GM12801 (cell line): ENCODE data around the gene PIH1D2.

Source experiments
- TF ChIP-seq, protein P1 (sequence below): IDR thresholded peaks from one replicate; pipeline ENCODE4 v1.5.1; 2011; ENCODE audit warnings: control low read depth; ENCODE audit not compliant: insufficient read length; ENCODE audit errors: extremely low read depth

Gene PIH1D2

DNA sequence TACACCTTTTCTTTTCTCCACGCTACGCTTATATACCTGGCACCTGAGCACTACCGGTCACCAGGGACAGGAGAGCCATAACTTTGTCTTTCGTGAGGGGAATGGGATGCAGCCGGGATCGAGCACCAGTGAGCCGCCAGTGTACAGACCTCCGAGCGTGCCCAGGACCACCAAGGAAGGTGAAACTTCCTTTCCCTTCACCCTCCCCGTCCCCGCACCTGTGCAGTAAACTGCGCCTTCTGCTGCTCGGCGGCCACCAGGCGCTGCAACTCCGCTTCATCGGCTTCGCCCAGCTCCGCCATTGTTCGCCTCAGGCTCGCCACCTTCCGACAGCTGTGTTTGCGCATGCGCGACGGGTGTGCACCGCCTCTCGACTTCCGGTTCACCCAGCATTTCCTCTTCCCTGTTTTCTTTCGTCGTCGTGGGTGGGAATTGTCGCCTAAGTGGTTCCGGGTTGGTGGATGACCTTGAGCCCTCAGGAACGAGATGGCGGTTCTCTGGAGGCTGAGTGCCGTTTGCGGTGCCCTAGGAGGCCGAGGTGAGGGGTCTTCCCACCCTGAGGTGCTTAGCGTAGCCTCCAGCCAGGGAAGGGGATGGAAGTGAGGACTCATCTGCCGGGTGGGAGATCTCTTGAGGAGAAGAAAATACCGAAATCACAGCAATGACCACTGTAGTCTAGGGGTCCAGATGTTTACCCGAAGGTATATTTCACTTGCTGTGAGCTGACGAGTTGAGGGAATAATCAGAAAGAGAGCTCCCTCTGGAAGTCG is 12.8 kb upstream of the PIH1D2 start, which contains the start of the genes SDHD and TIMM8B:
Gene SDHD, plus strand, starts transcription at position 452 of the 770 bp plus-strand sequence. Its CDS starts 35 bp downstream, at position 487.
Gene TIMM8B, minus strand, starts transcription at position 335 of the 770 bp plus-strand sequence. Its CDS starts 33 bp downstream, at position 302.
- TF ChIP-seq, protein P1, sequence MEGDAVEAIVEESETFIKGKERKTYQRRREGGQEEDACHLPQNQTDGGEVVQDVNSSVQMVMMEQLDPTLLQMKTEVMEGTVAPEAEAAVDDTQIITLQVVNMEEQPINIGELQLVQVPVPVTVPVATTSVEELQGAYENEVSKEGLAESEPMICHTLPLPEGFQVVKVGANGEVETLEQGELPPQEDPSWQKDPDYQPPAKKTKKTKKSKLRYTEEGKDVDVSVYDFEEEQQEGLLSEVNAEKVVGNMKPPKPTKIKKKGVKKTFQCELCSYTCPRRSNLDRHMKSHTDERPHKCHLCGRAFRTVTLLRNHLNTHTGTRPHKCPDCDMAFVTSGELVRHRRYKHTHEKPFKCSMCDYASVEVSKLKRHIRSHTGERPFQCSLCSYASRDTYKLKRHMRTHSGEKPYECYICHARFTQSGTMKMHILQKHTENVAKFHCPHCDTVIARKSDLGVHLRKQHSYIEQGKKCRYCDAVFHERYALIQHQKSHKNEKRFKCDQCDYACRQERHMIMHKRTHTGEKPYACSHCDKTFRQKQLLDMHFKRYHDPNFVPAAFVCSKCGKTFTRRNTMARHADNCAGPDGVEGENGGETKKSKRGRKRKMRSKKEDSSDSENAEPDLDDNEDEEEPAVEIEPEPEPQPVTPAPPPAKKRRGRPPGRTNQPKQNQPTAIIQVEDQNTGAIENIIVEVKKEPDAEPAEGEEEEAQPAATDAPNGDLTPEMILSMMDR: no peak

DNA sequence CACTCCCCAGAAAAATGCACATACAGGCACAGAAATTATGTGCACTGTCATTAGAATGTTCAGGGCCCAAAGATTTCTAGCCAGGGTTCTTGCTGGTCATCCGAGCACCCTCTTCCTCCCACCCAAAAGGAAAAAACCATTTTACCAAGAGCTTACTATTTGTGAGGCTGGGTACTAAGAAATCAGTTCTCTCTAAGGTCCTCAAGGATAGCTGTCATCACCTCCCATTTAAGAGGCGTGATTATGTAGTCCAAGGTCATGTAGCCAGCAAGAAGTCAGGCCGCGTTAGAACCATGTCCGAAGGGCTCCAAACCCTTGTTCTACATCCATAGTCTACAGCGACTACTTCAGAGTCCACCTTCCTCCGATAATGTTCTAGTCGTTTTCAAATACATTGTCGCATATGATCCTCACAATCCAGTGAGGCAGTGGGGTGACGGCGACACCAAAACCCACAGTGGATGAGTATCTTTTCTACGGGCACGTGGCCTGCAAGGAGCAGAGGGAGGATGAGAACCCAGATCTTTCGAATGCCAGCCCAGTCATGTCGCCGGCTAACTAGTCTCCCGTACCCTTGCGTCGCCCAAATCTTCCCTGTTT is 12.1 kb upstream of the PIH1D2 start:
- TF ChIP-seq, protein P1: no peak

DNA sequence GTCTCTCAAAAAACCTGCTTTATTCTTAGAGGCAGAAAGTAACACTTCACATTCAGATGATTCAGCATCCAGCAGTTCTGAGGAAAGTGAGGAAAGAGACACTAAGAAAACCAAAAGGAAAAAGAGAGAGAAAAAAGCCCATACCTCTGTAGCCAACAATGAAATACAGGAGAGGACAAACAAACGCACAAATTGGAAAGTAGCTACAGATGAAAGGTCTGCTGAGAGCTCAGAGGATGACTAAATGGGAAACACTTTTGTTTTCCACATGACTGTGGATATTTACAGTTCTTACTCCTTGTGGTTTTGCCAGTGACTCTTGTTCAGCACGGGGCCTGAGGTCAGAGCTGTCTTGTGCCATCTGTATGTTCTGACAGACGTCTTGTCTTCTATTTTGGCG is 8.9 kb upstream of the PIH1D2 start:
- TF ChIP-seq, protein P1: no peak

DNA sequence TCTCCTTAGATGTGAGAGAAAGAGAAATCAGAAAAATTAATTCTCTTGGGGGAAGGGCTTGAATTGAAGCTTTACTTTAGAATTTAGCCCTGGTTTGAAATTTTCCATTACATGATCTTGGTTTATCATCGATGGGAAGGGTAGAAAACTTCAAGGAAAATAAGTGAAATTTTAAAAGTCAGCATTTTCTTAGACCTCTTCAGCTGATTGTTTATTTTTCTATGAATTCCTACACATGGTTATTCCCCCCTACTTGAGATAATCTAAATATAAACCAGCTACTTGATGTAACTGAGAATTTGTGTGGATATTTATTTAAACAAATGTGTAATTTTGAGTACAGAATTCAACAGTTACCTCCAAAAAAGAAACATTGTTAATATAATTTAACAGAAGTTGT is 10.9 kb downstream of the PIH1D2 start:
- TF ChIP-seq, protein P1: no peak

DNA sequence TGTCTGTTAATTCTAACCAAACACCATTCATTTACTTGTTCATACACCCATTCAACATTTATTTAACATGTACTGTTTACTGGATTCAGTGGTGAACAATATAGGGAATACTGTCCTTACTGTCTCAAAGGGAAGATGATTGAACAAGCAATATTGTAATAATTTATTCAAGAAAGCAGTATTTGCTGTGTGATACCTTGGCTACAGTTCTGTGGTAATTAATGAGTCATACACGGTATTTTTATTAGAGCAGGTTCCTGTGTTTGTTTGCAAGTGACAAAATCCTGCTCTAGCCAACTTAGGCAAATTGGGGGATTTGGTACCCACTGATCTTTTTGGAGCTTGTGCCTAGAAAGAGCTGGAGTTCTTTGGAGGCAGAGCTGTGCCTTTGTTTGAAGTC is 15.7 kb downstream of the PIH1D2 start:
- TF ChIP-seq, protein P1: no peak

DNA sequence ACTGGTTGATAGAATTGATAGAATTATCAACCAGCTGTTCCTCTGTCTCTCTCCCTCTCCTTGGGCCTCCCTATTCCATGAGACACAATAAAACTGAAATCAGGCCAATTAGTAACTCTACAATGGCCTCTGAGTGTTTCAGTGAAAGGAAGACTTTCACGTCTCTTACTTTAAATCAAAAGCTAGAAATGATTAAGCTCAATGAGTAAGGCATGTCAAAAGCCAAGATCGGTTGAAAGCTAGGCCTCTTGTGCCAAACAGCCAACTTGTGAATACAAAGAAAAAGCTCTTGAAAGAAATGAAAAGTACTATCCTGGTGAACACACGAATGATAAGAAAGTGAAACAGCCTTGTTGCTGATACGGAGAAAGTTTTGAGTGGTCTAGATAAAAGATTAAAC is 16.6 kb downstream of the PIH1D2 start:
- TF ChIP-seq, protein P1: no peak

DNA sequence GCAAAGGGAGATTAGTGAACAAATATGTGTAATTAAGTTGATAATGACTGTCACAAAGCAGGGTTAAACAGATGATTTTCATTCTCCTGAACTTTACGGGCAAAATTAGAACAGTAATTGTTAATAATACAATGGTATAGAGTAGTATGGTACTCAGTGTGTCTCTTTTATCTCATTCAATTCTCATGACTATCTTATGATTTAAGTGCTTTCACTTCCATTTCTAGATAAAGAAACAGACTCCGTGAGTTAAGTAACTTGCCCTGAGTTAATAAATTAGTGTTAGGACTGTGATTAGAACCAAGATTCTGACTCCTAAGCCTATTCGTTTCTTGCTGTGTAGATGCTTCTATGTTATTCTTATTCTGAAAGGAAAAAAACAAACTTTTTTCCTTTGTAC is 22.0 kb downstream of the PIH1D2 start:
- TF ChIP-seq, protein P1: no peak
